Mucosa of stomach (tissue), 1 donor: Measurements from ENCODE around the gene HDC.

Experiments
- H3K27me3 ChIP-seq: one replicate; pipeline ENCODE4 v1.7.0; 2013; ENCODE audit warnings: mild to moderate bottlenecking, low read length; ENCODE audit not compliant: control insufficient read depth, insufficient read depth
- H3K36me3 ChIP-seq: one replicate; pipeline ENCODE4 v1.7.0; 2013; ENCODE audit warnings: low read length; ENCODE audit not compliant: control insufficient read depth, insufficient read depth
- H3K4me1 ChIP-seq: one replicate; pipeline ENCODE4 v1.7.0; 2013; ENCODE audit warnings: mild to moderate bottlenecking, low read length; ENCODE audit not compliant: control insufficient read depth, insufficient read depth
- H3K4me3 ChIP-seq: one replicate; pipeline ENCODE4 v1.7.0; 2013; ENCODE audit warnings: low read length
- H3K9ac ChIP-seq: one replicate; pipeline ENCODE4 v1.7.0; 2013; ENCODE audit warnings: mild to moderate bottlenecking, low read length, moderate library complexity
- H3K9me3 ChIP-seq: one replicate; pipeline ENCODE4 v1.7.0; 2013; ENCODE audit warnings: mild to moderate bottlenecking, low read length, moderate library complexity; ENCODE audit not compliant: control insufficient read depth
- donor health status: Pancreatic carcinoma.

HDC gene

DNA sequence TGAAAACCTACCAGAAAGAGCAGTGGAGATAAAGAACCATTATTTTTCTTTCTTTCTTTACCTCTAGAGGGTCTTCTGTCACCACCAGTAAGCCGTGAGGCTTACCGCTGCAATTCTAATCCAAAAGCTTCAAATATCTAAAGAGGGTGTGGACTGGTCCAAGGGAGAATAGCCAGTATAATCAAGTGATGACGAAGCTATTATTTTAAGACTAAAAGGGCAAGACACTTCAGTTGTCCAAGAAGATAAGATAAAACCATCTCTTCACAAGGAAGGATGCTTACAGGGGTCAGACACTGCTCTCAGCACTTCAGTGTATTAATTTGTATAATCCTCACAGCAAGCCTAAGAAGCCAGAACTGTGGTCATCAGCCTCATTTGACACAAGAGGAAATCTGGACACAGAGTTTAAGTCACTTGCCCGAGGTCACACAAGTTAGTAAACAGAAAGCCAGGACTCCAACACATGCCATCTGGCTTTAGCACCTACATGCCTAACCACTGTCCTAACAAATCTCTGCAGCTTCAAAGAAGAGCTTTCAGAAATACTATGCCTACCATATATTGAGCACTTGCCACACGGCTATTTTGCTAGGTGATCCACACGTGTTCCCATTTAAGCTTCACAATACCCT is 14.6 kb downstream of the HDC start:
- Histone ChIP-seq H3K9ac (no peak overlapping the region), H3K27me3 (peaks cover 4% of the 10 kb centered on the region), H3K36me3 (no peaks in the 10 kb centered on the region), H3K4me3 (no peak overlapping the region), H3K9me3 (no peaks in the 10 kb centered on the region), H3K4me1 (peaks cover 8% of the 10 kb centered on the region)

DNA sequence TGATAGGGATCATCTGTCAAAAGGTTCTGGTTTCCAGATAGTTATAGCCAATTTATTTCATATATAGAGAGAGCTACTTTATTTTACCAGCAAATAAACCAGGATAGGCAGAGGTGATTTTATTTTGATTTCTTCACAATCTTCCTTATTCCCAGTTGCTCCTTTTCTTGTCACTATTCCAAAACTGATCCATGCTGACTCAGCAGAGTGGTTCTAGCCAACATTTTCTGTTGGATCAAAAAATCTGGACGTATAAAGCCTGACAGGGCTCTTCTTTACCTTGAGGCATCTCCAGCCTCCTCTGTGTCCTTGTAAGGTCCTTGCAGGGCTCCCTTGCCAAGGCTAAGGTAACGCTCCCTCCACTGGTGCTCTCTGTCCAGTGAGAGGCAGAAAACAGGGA is 15.8 kb downstream of the HDC start:
- peaks cover 4% of the 10 kb centered on the region for H3K27me3 ChIP-seq
- H3K9ac ChIP-seq: no peak overlapping the region
- H3K4me3 ChIP-seq: no peak overlapping the region
- H3K4me1 ChIP-seq: peaks cover 8% of the 10 kb centered on the region
- no peaks in the 10 kb centered on the region for H3K36me3 ChIP-seq
- no peaks in the 10 kb centered on the region for H3K9me3 ChIP-seq

DNA sequence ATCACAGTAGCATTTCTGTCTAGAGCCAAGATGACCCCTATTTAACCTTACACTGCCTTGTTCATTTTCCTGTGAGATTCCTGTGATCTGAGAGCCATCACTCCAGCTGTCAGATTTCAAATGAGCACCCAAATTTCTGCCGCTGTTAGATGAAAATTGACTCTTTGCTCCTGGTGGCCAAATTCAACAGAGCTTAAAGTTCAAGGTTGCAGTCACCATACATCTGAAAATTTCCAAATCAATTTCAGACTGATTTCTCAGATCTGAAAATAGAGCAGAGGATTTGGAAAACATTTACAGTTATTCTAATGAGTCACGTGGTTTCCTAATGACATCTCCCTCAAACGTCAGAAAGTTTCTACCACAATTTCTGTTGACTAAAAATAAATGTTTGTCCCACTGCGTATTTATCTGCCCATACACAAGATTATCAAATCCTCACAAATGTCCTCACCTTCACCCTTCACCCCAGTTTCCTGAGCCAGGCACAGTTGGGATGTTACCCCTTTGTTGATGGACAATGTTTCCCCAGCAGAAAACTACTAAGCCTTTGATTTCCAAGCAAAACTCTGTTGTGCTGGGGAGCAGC is 16.4 kb downstream of the HDC start:
- Histone ChIP-seq H3K9ac (no peak overlapping the region), H3K4me1 (peaks cover 8% of the 10 kb centered on the region), H3K27me3 (peaks cover 4% of the 10 kb centered on the region), H3K4me3 (no peak overlapping the region), H3K36me3 (no peaks in the 10 kb centered on the region), H3K9me3 (no peaks in the 10 kb centered on the region)

DNA sequence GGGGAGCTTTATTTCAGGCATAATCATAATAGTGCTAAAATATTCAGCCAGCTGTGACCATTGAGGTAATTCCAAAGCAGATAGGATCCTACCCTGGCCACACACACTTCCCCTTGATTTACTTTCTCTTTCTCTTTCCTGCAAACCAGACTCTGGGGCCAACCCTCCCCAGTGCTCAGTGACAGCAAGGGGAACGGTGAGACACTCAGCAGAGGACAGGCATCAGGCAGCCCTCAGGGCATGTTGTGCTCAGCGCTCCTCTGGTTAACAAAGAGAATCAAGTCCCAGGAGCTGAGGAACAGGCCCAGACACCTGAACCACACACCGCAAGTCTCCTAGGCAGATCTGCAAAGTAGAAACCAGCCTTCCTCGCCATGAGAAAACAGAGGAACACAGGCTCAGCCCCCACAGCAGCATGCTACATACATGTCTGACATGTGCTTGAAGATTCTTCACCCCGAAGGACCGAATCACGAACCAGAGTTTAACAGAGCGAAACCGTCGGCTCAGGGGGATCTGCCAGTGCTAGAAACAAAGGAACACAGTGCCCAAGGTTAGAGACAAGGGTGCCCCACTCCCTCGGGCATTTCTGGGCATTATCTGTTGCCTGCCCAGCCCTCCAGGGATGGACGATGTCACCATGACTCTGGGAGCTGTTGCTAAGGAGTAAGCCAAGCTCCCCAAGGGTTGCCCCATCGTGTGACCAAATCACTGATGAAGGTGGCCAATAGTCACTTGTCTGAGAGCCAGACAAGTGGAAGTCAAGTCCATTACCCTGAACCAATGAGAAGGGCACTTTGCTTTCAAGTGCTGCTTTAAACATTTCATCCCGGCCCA is 17.5 kb downstream of the HDC start:
- H3K27me3 ChIP-seq: peaks cover 4% of the 10 kb centered on the region
- H3K4me1 ChIP-seq: peaks cover 8% of the 10 kb centered on the region
- H3K9ac ChIP-seq: no peak overlapping the region
- H3K4me3 ChIP-seq: no peak overlapping the region
- no peaks in the 10 kb centered on the region for H3K9me3 ChIP-seq
- no peaks in the 10 kb centered on the region for H3K36me3 ChIP-seq

DNA sequence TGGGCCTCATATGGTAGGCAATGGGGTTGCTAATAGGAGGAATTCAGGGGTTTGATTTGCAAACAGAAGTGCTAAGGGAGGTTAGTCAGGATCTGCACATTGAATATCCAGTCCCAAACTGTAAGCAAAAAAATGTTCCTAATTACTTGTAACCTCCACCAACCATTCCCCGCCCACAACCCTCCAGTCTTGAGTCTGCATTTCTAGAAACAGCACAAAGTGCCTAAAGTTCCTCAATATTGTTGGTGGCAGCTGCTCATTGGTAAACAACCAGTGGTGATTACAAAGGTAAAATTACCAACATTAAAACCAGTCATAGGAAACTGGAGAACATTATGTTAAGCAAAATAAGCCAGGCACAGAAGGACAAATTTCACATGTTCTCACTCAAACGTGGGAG is 18.9 kb downstream of the HDC start:
- Histone ChIP-seq H3K27me3 (no peaks in the 10 kb centered on the region), H3K9ac (no peak overlapping the region), H3K36me3 (no peaks in the 10 kb centered on the region), H3K4me1 (peaks cover 8% of the 10 kb centered on the region), H3K4me3 (no peak overlapping the region), H3K9me3 (no peaks in the 10 kb centered on the region)

DNA sequence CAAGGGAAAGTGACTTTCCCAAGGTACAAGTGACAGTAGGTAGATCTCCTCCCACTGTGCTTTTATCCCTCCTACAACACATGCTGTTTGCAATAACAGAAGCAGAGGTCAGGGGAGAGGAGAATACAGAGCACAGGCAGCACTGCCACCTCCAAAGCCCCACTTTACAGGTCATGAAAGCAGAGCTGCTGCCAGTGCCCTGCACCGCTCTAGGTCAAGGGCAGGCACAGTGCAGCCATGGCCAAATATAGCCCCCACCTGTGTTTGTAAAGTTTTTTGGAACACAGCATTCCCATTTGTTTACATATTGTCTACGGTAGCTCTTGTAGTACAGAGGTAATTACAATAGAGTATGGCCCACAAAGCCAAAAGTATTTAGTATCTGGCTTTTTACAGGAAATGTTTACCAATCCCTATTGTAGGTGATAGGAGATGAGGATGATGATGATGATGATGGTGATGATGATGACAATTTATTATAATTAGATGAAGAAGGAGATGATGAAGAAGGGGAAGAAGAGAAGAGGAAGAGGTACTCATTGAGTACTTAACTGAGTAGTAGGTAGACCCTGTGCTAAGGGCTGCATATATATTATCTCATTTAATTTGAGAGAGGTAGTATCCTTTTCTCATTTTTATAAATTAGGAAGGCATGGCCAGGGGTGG is 20.4 kb downstream of the HDC start:
- Histone ChIP-seq H3K4me3 (no peak overlapping the region), H3K36me3 (no peaks in the 10 kb centered on the region), H3K9me3 (no peaks in the 10 kb centered on the region), H3K4me1 (peaks cover 8% of the 10 kb centered on the region), H3K27me3 (no peaks in the 10 kb centered on the region), H3K9ac (no peak overlapping the region)

DNA sequence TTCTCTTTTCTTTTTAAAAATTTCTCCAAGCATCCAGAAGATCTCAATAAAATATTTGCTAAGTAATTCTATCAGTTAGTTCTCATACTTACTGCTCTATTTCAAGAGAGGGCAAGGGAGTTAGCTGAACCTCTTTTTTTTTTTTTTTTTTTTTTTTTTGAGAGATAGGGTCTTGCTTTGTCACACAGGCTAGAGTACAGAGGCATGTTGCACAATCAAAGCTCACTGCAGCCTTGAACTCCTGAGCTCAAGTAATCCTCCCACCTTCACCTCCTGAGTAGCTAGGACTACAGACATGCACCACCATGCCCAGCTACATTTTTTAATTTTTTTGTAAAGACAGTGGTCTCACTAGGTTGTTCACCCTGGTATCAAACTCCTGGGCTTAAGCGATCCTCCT is 21.4 kb downstream of the HDC start:
- Histone ChIP-seq H3K27me3 (no peaks in the 10 kb centered on the region), H3K9me3 (no peaks in the 10 kb centered on the region), H3K4me3 (no peak overlapping the region), H3K9ac (no peak overlapping the region), H3K4me1 (peaks cover 8% of the 10 kb centered on the region), H3K36me3 (no peaks in the 10 kb centered on the region)

DNA sequence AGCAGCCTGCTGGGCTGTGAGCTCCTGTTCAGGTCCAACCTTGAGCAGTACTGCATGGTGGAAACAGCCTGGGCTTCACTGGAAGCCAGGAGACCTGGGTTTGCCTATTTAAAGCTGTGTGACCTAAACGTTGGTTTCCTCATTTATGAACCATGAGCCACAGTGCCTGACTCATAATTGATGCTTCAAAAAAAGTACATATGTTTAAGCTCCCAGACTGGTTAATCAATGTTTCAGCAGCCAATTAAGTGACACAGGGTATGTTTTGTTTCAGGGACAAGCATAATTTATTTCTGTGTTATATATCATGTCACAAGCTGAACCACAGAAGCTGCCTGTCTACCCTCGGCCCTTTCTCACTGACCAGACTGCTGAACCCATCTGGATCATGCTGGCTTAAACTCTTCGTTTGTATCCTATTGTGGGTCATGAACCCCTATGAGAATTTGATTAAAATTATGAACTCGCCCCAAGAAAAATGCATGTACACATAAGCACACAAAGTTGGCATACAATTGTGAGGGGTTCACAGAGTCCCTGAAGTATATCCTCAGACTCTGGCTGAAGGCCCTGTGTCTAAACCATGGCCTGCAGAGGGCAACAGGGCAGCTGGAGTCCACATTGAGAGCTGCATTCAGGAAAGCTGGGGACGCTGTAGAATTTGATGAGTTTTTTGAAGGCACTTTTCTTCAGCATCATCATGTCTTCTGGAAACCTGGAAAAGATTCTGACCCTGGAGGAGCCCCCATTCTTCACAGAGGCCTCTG is 23.7 kb downstream of the HDC start:
- Histone ChIP-seq H3K9ac (no peak overlapping the region), H3K36me3 (no peaks in the 10 kb centered on the region), H3K27me3 (no peaks in the 10 kb centered on the region), H3K4me3 (no peak overlapping the region), H3K9me3 (no peaks in the 10 kb centered on the region), H3K4me1 (no peaks in the 10 kb centered on the region)

DNA sequence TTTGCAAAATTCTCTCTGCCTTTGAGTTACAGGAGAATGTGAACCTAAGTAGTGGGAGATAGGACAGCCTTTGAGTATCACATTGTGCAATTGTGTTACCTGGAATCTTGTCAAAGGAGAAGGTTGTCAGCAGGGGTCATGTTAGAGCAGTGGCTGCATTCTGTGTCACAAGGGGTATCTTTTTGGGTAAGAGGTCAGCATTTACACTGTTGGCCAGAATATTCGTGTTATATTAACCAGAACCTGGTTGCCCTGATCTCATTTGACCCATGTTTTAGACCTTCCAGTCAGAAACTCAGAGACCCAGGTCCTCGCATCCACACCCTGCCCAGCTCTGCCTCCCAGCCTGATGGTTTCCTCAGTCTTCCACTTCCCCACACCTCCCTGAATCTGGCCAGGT is 27.3 kb downstream of the HDC start:
- no peak overlapping the region for H3K4me3 ChIP-seq
- no peaks in the 10 kb centered on the region for H3K27me3 ChIP-seq

DNA sequence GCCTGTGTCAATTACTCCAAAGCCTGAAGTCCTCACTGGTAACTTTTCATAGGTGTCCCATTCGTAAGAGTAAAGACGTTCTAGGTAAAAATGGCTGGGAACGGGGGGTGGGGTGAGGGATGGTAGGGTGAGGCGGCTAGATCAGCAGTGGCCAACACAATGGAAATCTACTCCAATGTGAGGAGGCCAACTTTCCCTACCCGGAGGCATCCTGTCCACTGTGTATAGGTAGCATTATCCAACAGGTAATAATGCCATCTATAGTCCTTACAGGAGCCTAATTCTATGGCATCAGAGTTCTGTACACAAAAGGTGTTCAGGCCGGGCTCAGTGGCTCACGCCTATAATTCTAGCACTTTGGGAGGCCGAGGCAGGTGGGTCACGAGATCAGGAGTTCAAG is 29.1 kb downstream of the HDC start:
- Histone ChIP-seq H3K9me3 (no peaks in the 10 kb centered on the region), H3K36me3 (no peaks in the 10 kb centered on the region), H3K4me1 (no peaks in the 10 kb centered on the region)

More for the DNA sequence above, 27.3 kb downstream of the HDC start:
- no peaks in the 10 kb centered on the region for H3K9me3 ChIP-seq
- no peak overlapping the region for H3K9ac ChIP-seq
- H3K36me3 ChIP-seq: no peaks in the 10 kb centered on the region
- no peaks in the 10 kb centered on the region for H3K4me1 ChIP-seq

DNA sequence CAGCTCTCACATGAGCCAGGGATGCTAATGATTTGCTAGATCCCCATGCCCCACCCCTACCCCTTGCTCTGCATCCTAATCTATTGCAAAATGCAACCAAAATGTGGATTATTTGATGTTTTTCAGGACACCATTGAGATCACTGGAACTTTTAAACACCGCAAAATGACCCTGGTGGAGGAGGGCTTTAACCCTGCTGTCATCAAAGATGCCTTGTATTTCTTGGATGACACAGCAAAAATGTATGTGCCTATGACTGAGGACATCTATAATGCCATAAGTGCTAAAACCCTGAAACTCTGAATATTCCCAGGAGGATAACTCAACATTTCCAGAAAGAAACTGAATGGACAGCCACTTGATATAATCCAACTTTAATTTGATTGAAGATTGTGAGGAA is 29.7 kb downstream of the HDC start:
- no peaks in the 10 kb centered on the region for H3K36me3 ChIP-seq
- no peak overlapping the region for H3K4me3 ChIP-seq
- no peaks in the 10 kb centered on the region for H3K27me3 ChIP-seq
- H3K9me3 ChIP-seq: no peaks in the 10 kb centered on the region
- H3K9ac ChIP-seq: no peak overlapping the region
- no peaks in the 10 kb centered on the region for H3K4me1 ChIP-seq

More for the DNA sequence above, 29.1 kb downstream of the HDC start:
- Histone ChIP-seq H3K4me3 (no peak overlapping the region), H3K9ac (no peak overlapping the region), H3K27me3 (no peaks in the 10 kb centered on the region)
